ENCODE measurements around the gene LDLRAP1. TPM values are rescaled to one million over a fixed set of nuclear protein-coding genes. Genes with fewer than 3 reads are reported as not detected.

Gene LDLRAP1
- total RNA-seq, 1 donor from 2014 or later: 8.0 TPM

DNA sequence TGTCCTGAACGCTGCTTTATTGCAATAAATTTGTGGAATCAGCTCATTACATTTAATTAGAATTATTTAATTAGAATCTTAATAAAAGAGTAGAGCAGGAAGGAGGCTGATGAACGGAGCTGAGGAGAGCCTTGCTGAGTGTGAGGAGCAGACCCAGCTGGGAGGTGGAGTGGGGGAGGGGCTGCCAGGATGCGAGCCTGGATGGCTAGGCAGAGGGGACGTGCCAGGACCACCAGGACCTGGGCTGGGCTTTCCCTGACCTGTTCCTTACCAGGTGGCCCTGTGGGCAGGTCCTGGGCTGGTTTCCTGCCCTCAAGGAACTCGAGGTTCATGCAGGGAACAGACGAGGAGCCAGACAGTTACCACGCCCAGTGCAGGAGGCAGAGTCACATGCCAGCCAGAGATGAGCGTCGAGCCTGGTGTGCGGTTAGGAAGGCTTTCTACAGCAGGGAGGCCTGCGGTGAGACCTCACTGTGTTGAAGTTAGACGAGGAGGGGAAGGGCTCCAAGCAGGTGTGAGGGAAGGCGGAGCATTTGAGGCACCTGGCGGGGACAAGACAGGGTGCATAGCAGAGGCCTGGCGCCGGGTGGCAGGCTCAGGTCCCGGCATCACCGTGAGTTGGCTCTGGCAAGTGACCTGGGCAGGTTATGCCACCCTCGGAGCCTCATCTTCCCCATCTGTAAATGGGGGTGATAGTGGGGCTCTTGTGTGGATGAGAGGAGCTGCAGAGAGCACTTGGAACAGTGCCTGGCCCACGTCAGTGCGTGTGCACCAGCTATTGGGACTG, 33.9 kb downstream of the LDLRAP1 start:
- H3K36me3 ChIP-seq (ENCODE audit: insufficient read depth, low read length): no peaks in the 10 kb centered on the region
- Mint-ChIP-seq H3K27me3 (ENCODE audit: low read depth, unreplicated experiment) (peaks cover 36% of the 10 kb centered on the region), H3K4me1 (ENCODE audit: low read depth, unreplicated experiment) (no peaks in the 10 kb centered on the region), H3K9me3 (ENCODE audit: unreplicated experiment) (no peaks in the 10 kb centered on the region), H3K4me3 (ENCODE audit: unreplicated experiment) (no peak overlapping the region), H3K36me3 (ENCODE audit: low read depth, unreplicated experiment) (no peaks in the 10 kb centered on the region), H3K27ac (ENCODE audit: unreplicated experiment) (no peak overlapping the region)
- H3K9ac ChIP-seq (ENCODE audit: low read length): no peak overlapping the region
- no peak for DNase-seq (ENCODE audit: low read depth)
- no peak overlapping the region for H3K4me3 ChIP-seq (ENCODE audit: insufficient read depth, low read depth, low read length)
- TF ChIP-seq, protein P1, sequence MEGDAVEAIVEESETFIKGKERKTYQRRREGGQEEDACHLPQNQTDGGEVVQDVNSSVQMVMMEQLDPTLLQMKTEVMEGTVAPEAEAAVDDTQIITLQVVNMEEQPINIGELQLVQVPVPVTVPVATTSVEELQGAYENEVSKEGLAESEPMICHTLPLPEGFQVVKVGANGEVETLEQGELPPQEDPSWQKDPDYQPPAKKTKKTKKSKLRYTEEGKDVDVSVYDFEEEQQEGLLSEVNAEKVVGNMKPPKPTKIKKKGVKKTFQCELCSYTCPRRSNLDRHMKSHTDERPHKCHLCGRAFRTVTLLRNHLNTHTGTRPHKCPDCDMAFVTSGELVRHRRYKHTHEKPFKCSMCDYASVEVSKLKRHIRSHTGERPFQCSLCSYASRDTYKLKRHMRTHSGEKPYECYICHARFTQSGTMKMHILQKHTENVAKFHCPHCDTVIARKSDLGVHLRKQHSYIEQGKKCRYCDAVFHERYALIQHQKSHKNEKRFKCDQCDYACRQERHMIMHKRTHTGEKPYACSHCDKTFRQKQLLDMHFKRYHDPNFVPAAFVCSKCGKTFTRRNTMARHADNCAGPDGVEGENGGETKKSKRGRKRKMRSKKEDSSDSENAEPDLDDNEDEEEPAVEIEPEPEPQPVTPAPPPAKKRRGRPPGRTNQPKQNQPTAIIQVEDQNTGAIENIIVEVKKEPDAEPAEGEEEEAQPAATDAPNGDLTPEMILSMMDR (IDR thresholded peaks at IDR 0.05; ENCODE audit: insufficient read depth, low read depth, low read length): no peak
- TF ChIP-seq EZH2 (IDR thresholded peaks at IDR 0.05; ENCODE audit: insufficient read depth, low read length): no peak
- H4K20me1 ChIP-seq (ENCODE audit: insufficient read depth, low read length): no peaks in the 10 kb centered on the region
- no peaks in the 10 kb centered on the region for H3K9me3 ChIP-seq (ENCODE audit: insufficient read depth, low read depth, low read length)
- no peak overlapping the region for H2AFZ ChIP-seq (ENCODE audit: low read depth, low read length)
- no peaks in the 10 kb centered on the region for H3K79me2 ChIP-seq (ENCODE audit: insufficient read depth, low read length)
- H3K27ac ChIP-seq (ENCODE audit: low read depth, low read length): no peak overlapping the region
- H3K4me2 ChIP-seq (ENCODE audit: low read length): no peak overlapping the region
- no peak for FAIRE-seq
- H3K27me3 ChIP-seq (ENCODE audit: insufficient read depth, low read length): peaks cover 8% of the 10 kb centered on the region
- H3K4me1 ChIP-seq (ENCODE audit: insufficient read depth, low read length): no peaks in the 10 kb centered on the region

DNA sequence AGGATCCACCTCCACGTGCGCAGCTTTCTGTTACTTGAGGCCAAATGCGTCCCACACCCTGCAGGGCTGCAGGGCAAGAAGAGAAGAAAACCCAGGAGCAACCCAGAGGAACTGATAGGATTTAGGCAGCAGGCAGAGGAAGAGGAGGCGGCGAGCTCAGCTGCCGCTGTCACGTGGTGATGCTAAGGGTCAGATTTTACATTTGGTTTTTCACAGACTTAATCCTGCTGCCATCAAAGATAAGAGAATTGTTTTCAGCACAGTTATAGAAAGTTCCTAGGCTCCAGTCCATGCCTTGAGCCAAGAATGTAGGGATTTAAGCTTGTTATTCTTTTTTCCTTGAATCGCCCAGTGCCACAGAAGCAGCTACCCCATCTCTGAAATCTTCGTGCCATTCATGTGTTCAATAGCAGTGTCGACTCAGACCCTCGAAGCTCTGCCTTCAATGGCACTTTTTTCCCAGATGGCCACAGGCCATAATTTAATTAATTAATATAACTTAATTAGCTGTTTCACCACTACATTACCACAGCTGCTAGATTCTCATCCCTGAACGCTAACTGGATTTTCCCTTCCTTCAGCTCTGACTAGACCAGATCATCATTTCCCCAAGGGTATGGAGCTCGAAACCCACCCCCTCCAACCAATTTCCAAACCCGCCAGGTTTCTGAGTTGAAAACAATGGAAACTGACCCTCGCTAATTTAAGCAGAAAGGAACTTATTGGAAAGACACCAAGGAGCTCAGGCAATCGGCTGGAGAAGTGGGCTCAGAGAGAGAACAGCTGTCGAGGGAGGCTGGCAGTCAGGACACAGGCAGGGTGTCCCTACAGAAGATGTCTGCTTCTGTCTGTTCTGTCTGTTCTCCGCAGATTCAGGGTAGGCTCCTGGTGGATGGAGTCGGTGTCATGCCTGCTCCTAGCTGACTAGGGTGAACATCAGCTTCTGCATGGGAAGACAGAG, 36.2 kb downstream of the LDLRAP1 start:
- no peaks in the 10 kb centered on the region for H3K4me1 Mint-ChIP-seq (ENCODE audit: low read depth, unreplicated experiment)
- TF ChIP-seq, protein P1 (IDR thresholded peaks at IDR 0.05; ENCODE audit: insufficient read depth, low read depth, low read length): no peak
- TF ChIP-seq EZH2 (IDR thresholded peaks at IDR 0.05; ENCODE audit: insufficient read depth, low read length): no peak
- no peak overlapping the region for H3K27ac Mint-ChIP-seq (ENCODE audit: unreplicated experiment)
- Histone ChIP-seq H3K36me3 (ENCODE audit: insufficient read depth, low read length) (no peaks in the 10 kb centered on the region), H3K9me3 (ENCODE audit: insufficient read depth, low read depth, low read length) (no peaks in the 10 kb centered on the region), H2AFZ (ENCODE audit: low read depth, low read length) (no peak overlapping the region), H4K20me1 (ENCODE audit: insufficient read depth, low read length) (no peaks in the 10 kb centered on the region), H3K4me3 (ENCODE audit: insufficient read depth, low read depth, low read length) (no peak overlapping the region), H3K27ac (ENCODE audit: low read depth, low read length) (no peak overlapping the region), H3K4me2 (ENCODE audit: low read length) (no peak overlapping the region), H3K79me2 (ENCODE audit: insufficient read depth, low read length) (no peaks in the 10 kb centered on the region), H3K4me1 (ENCODE audit: insufficient read depth, low read length) (no peaks in the 10 kb centered on the region), H3K9ac (ENCODE audit: low read length) (no peak overlapping the region), H3K27me3 (ENCODE audit: insufficient read depth, low read length) (peaks cover 8% of the 10 kb centered on the region)
- no peak overlapping the region for H3K4me3 Mint-ChIP-seq (ENCODE audit: unreplicated experiment)
- peaks cover 27% of the 10 kb centered on the region for H3K27me3 Mint-ChIP-seq (ENCODE audit: low read depth, unreplicated experiment)
- DNase-seq (ENCODE audit: low read depth) (no peak), FAIRE-seq (no peak)
- no peaks in the 10 kb centered on the region for H3K36me3 Mint-ChIP-seq (ENCODE audit: low read depth, unreplicated experiment)
- peaks cover 5% of the 10 kb centered on the region for H3K9me3 Mint-ChIP-seq (ENCODE audit: unreplicated experiment)

All from astrocyte (in vitro differentiated cells and primary cell).